Endothelial cell of umbilical vein (primary cell): ENCODE data around the gene MYO1E. TPM values are rescaled to one million over a fixed set of nuclear protein-coding genes. Genes with fewer than 3 reads are reported as not detected.
A peak's percentile ranks its signal among the peaks of the same experiment; 100 is the strongest.

Experiments
- BruUV-seq: library from RNA; stranded (reverse); fragments of 400-500 nt; replicated peaks from 2 replicates; lab custom pipeline; 2021; lab: Mats Ljungman, UMichigan
- CTCF ChIA-PET: fragments of 300-600, 350-600 bp; sonication (Branson Sonifier 250); formaldehyde crosslinking; loops from one replicate; lab custom pipeline; 2021; ENCODE audit warnings: antibody characterized with exemption, inconsistent platforms; lab: Charles Lee
- POLR2A ChIA-PET: fragments of 300-600, 350-600 bp; sonication (Branson Sonifier 250); formaldehyde crosslinking; loops from one replicate; lab custom pipeline; 2021; ENCODE audit warnings: antibody characterized with exemption, inconsistent platforms; lab: Charles Lee
- DNase-seq: peaks from one replicate; pipeline ENCODE4 v3.0.0-alpha.2; 2011; ENCODE audit warnings: low read depth, low spot score
- FAIRE-seq: peaks from 2 replicates; lab custom pipeline; 2011; peaks lifted over from hg19 to GRCh38; lab: Jason Lieb, UNC
- H2AFZ ChIP-seq: 2 replicates; pipeline ENCODE4 v1.6.0; 2012; ENCODE audit warnings: low read depth, low read length, control low read depth, inconsistent platforms
- H3K27ac ChIP-seq: 2 replicates; pipeline ENCODE4 v1.5.1; 2011; ENCODE audit warnings: low read depth, mild to moderate bottlenecking, control low read depth, low read length, moderate library complexity; ENCODE audit not compliant: insufficient read depth
- H3K27me3 ChIP-seq, 2 experiments: 2 replicates each; pipeline versions ENCODE4 v1.6.0 to v1.6.1; 2011; ENCODE audit warnings: low read length in 2 of 2, mixed read lengths in 1 of 2; ENCODE audit not compliant: control insufficient read depth in 2 of 2, insufficient read depth in 2 of 2
- H3K36me3 ChIP-seq, 2 experiments: 2 replicates in 1 of 2; 3 replicates in 1 of 2; pipeline ENCODE4 v1.5.1; 2011; ENCODE audit warnings: low read length in 2 of 2, mild to moderate bottlenecking in 1 of 2, moderate library complexity in 1 of 2; ENCODE audit not compliant: control insufficient read depth in 2 of 2, insufficient read depth in 2 of 2; ENCODE audit errors: extremely low read depth in 1 of 2
- H3K4me1 ChIP-seq: 3 replicates; pipeline ENCODE4 v1.5.1; 2011; ENCODE audit warnings: mild to moderate bottlenecking, low read length; ENCODE audit not compliant: control insufficient read depth, insufficient read depth; ENCODE audit errors: extremely low read depth
- H3K4me2 ChIP-seq: 2 replicates; pipeline ENCODE4 v1.6.1; 2011; ENCODE audit warnings: low read length, control low read depth, mixed read lengths; ENCODE audit not compliant: insufficient read depth
- H3K4me3 ChIP-seq, 3 experiments: fragments of 200-600 bp in 1 of 3; sonication (generic), shearing (Covaris generic) in 1 of 3; replicated peaks in 1 of 3; 2 replicates each; pipeline ENCODE4 v1.5.1; 2011 to 2016; ENCODE audit warnings: control low read depth in 3 of 3, low read length in 3 of 3, mild to moderate bottlenecking in 2 of 3, inconsistent platforms in 1 of 3, low read depth in 1 of 3, moderate library complexity in 1 of 3; ENCODE audit not compliant: insufficient read depth in 1 of 3
- H3K79me2 ChIP-seq: 2 replicates; pipeline ENCODE4 v1.6.0; 2012; ENCODE audit warnings: low read length, inconsistent platforms; ENCODE audit not compliant: control insufficient read depth, insufficient read depth
- H3K9ac ChIP-seq: replicated peaks from 2 replicates; pipeline ENCODE3; 2011; ENCODE audit warnings: low read length, control low read depth; ENCODE audit not compliant: insufficient read depth; ENCODE audit errors: extremely low read depth
- H3K9me1 ChIP-seq: replicated peaks from 3 replicates; pipeline ENCODE4 v1.6.0; 2011; ENCODE audit warnings: mild to moderate bottlenecking, low read length; ENCODE audit not compliant: control insufficient read depth, insufficient read depth; ENCODE audit errors: extremely low read depth
- H3K9me3 ChIP-seq: replicated peaks from 2 replicates; pipeline ENCODE4 v1.5.1; 2012; ENCODE audit warnings: low read length, inconsistent platforms; ENCODE audit not compliant: control insufficient read depth, insufficient read depth
- H4K20me1 ChIP-seq: replicated peaks from 2 replicates; pipeline ENCODE3; 2011; ENCODE audit warnings: mild to moderate bottlenecking, low read length; ENCODE audit not compliant: control insufficient read depth, insufficient read depth; ENCODE audit errors: extremely low read depth
- FOS ChIP-seq: IDR thresholded peaks from 2 replicates; pipeline ENCODE4 v1.6.1; 2011; ENCODE audit warnings: mild to moderate bottlenecking, low read length, moderate library complexity, borderline replicate concordance; ENCODE audit not compliant: insufficient read depth
- GATA2 ChIP-seq: IDR thresholded peaks from 2 replicates; pipeline ENCODE4 v1.7.0; 2011; ENCODE audit warnings: low read depth, mild to moderate bottlenecking, moderate library complexity, mixed read lengths, low read length; ENCODE audit not compliant: insufficient read length, insufficient read depth
- JUN ChIP-seq: IDR thresholded peaks from 2 replicates; pipeline ENCODE4 v1.6.1; 2011; ENCODE audit warnings: borderline replicate concordance, low read depth; ENCODE audit not compliant: insufficient read length, insufficient read depth
- MAX ChIP-seq: IDR thresholded peaks from 2 replicates; pipeline ENCODE4 v1.6.1; 2011; ENCODE audit not compliant: insufficient read depth, insufficient read length
- MYC ChIP-seq: IDR thresholded peaks from one replicate; pipeline ENCODE4 v1.6.1; 2011; ENCODE audit warnings: mild to moderate bottlenecking, low read depth, low read length
- POLR2A ChIP-seq: IDR thresholded peaks from 2 replicates; pipeline ENCODE4 v1.6.1; 2012; ENCODE audit warnings: low read depth, mild to moderate bottlenecking, control low read depth, low read length
- POLR2AphosphoS5 ChIP-seq: IDR thresholded peaks from 2 replicates; pipeline ENCODE4 v1.6.1; 2012; ENCODE audit warnings: low read depth, mild to moderate bottlenecking, control low read depth, low read length, moderate library complexity; ENCODE audit not compliant: insufficient read depth
- dilution Hi-C: fragments of 300-500 bp; cut with MboI; formaldehyde crosslinking; loops from one replicate; pipeline ENCODE4 v1.15.0; 2019; ENCODE audit warnings: low sequenced_read_pairs; ENCODE audit not compliant: extremely low pct_ligation_motif_present
- intact Hi-C: fragments of 100-400 bp; cut with micrococcal nuclease; formaldehyde crosslinking; loops from one replicate; pipeline ENCODE4 v1.10.0; 2022
- polyA plus RNA-seq, 4 experiments: library from polyadenylated mRNA; depleted of rRNA in 3 of 4; stranded (reverse) in 3 of 4; unstranded in 1 of 4; fragments of >200 nt; gene quantifications; 2 replicates each; pipeline versions ENCODE4 v1.2.1 to v1.2.3, GENCODE V29; 2011 to 2012; ENCODE audit warnings: missing spikeins in 1 of 4
- total RNA-seq: library from RNA; stranded (reverse); gene quantifications from 2 replicates; pipeline ENCODE4 v1.2.3, GENCODE V29; 2021
- TF ChIP-seq, protein P1 (sequence below), 2 donors: IDR thresholded peaks; 1 replicate in 1 of 2; 2 replicates in 1 of 2; pipeline ENCODE4 v1.5.1; 2011; ENCODE audit warnings: low read length in 2 of 2, mild to moderate bottlenecking in 2 of 2, moderate library complexity in 2 of 2, control low read depth in 1 of 2, inconsistent platforms in 1 of 2, low read depth in 1 of 2; ENCODE audit not compliant: insufficient read depth in 1 of 2; ENCODE audit errors: extremely low read depth in 1 of 2

The MYO1E gene
- total and polyA plus RNA-seq, 2 donors (not counting 3 experiments of a cell fraction or from before 2014, with no cell fraction given), result 31.6 to 218 TPM

GRCh38 chr15:59311195-59311594 is 61.5 kb downstream of the MYO1E start:
- H3K9ac ChIP-seq, result no peak overlapping the region
- peaks cover 5% of the 10 kb centered on the region for H4K20me1 ChIP-seq
- intact Hi-C loops, result no loop called here
- H3K9me1 ChIP-seq, result no peaks in the 10 kb centered on the region
- H3K27ac ChIP-seq, result no peak overlapping the region
- no peaks in the 10 kb centered on the region for H3K36me3 ChIP-seq
- H3K4me3 ChIP-seq, result no peak overlapping the region
- dilution Hi-C loops, result no loop called here
- BruUV-seq, result no TSS peak
- DNase-seq (no peak), FAIRE-seq (peak; percentile 18)
- no peak overlapping the region for H2AFZ ChIP-seq
- TF ChIP-seq POLR2A (no peak), MYC (no peak), FOS (no peak), POLR2AphosphoS5 (no peak), MAX (no peak), JUN (no peak), GATA2 (no peak)
- TF ChIP-seq, protein P1, sequence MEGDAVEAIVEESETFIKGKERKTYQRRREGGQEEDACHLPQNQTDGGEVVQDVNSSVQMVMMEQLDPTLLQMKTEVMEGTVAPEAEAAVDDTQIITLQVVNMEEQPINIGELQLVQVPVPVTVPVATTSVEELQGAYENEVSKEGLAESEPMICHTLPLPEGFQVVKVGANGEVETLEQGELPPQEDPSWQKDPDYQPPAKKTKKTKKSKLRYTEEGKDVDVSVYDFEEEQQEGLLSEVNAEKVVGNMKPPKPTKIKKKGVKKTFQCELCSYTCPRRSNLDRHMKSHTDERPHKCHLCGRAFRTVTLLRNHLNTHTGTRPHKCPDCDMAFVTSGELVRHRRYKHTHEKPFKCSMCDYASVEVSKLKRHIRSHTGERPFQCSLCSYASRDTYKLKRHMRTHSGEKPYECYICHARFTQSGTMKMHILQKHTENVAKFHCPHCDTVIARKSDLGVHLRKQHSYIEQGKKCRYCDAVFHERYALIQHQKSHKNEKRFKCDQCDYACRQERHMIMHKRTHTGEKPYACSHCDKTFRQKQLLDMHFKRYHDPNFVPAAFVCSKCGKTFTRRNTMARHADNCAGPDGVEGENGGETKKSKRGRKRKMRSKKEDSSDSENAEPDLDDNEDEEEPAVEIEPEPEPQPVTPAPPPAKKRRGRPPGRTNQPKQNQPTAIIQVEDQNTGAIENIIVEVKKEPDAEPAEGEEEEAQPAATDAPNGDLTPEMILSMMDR (IDR thresholded peaks at IDR 0.05; ENCODE audit: extremely low read depth in 1 of 2, insufficient read depth in 1 of 2, low read depth in 1 of 2, low read length in 2 of 2), result no peak
- peaks cover 12% of the 10 kb centered on the region for H3K4me1 ChIP-seq
- H3K79me2 ChIP-seq, result peaks cover 76% of the 10 kb centered on the region
- H3K4me2 ChIP-seq, result no peak overlapping the region
- CTCF ChIA-PET, result interaction anchor here (1.3 kb wide), 1 partner anchor 64 kb away, joined by 3 read pairs; no protein-coding TSS in a partner anchor
- no peaks in the 10 kb centered on the region for H3K27me3 ChIP-seq
- H3K9me3 ChIP-seq, result no peaks in the 10 kb centered on the region
- POLR2A ChIA-PET, result no interaction called here
